Ammon's horn (tissue), 1 donor: Measurements from ENCODE around the gene MAGOHB.
"Not testable (repeated sequence)": the region's sequence is repeated elsewhere in the genome, so short reads cannot be mapped to it uniquely, and the experiment has no call there.

Experiments used
- DNase-seq: peaks from one replicate; pipeline ENCODE4 v3.0.0-alpha.2; 2016; ENCODE audit warnings: low spot score

The MAGOHB gene

GRCh38 chr12:10612110-10612509 is 1.3 kb downstream of the MAGOHB start:
- no peak for DNase-seq

- not testable (repeated sequence) for DNase-seq
Measured at GRCh38 chr12:10611258-10611657, 2.2 kb downstream of the MAGOHB start.

- no peak for DNase-seq
Measured at GRCh38 chr12:10610188-10610587, 3.2 kb downstream of the MAGOHB start.

- no peak for DNase-seq
Measured at GRCh38 chr12:10607885-10608458, 5.4 kb downstream of the MAGOHB start.

GRCh38 chr12:10601860-10602259 is 11.5 kb downstream of the MAGOHB start:
- no peak for DNase-seq

- no peak for DNase-seq
Measured at GRCh38 chr12:10600988-10601387, 12.4 kb downstream of the MAGOHB start.

GRCh38 chr12:10595881-10596280 is 17.5 kb downstream of the MAGOHB start:
- DNase-seq: no peak

- no peak for DNase-seq
Measured at GRCh38 chr12:10590966-10591365, 22.4 kb downstream of the MAGOHB start.

- no peak for DNase-seq
Measured at GRCh38 chr12:10584415-10584814, 29.0 kb downstream of the MAGOHB start.

- no peak for DNase-seq
Measured at GRCh38 chr12:10582704-10583103, 30.7 kb downstream of the MAGOHB start.

- not testable (repeated sequence) for DNase-seq
Measured at GRCh38 chr12:10582133-10582532, 31.3 kb downstream of the MAGOHB start.

- DNase-seq: no peak
Measured at GRCh38 chr12:10574307-10574706, 39.1 kb downstream of the MAGOHB start.

- DNase-seq: not testable (repeated sequence)
Measured at GRCh38 chr12:10572021-10572490, 41.4 kb downstream of the MAGOHB start.

GRCh38 chr12:10571141-10571540 is 42.3 kb downstream of the MAGOHB start:
- DNase-seq: no peak

GRCh38 chr12:10567813-10568212 is 45.6 kb downstream of the MAGOHB start:
- DNase-seq: no peak

- DNase-seq: no peak
Measured at GRCh38 chr12:10563966-10564365, 49.4 kb downstream of the MAGOHB start.

GRCh38 chr12:10563002-10563401 is 50.4 kb downstream of the MAGOHB start:
- no peak for DNase-seq

GRCh38 chr12:10562306-10562933 is 51.0 kb downstream of the MAGOHB start:
- peak; percentile 66 for DNase-seq

- DNase-seq: no peak
Measured at GRCh38 chr12:10559244-10559643, 54.2 kb downstream of the MAGOHB start.

GRCh38 chr12:10558789-10559188 is 54.6 kb downstream of the MAGOHB start:
- no peak for DNase-seq

GRCh38 chr12:10558301-10558700 is 55.1 kb downstream of the MAGOHB start:
- no peak for DNase-seq

GRCh38 chr12:10557766-10558165 is 55.6 kb downstream of the MAGOHB start:
- no peak for DNase-seq

GRCh38 chr12:10557329-10557728 is 56.1 kb downstream of the MAGOHB start:
- no peak for DNase-seq
